OCI-LY7 (cell line): ENCODE results near the gene BOD1L1. TPM values are rescaled to one million over a fixed set of nuclear protein-coding genes. Genes with fewer than 3 reads are reported as not detected.

ENCODE experiments used
- BruUV-seq: library from RNA; stranded (reverse); fragments of 400-500 nt; replicated peaks from 2 replicates; lab custom pipeline; 2021; lab: Mats Ljungman, UMichigan
- CTCF ChIA-PET: fragments of 300-600 bp; sonication (Branson Sonifier 250); formaldehyde crosslinking; loops from one replicate; lab custom pipeline; 2022; ENCODE audit warnings: antibody characterized with exemption; ENCODE audit not compliant: unreplicated experiment; lab: Charles Lee
- POLR2A ChIA-PET: fragments of 300-600 bp; sonication (Branson Sonifier 250); formaldehyde crosslinking; loops from one replicate; lab custom pipeline; 2022; ENCODE audit warnings: antibody characterized with exemption; lab: Charles Lee
- DNase-seq: peaks from one replicate; pipeline ENCODE4 v3.0.0-alpha.2; 2015; ENCODE audit warnings: low spot score
- H2AFZ ChIP-seq: fragments of 200-600 bp; sonication (generic), shearing (Covaris generic); 2 replicates; pipeline ENCODE4 v1.6.1; 2014; ENCODE audit warnings: mild to moderate bottlenecking, antibody characterized with exemption, low read length, moderate library complexity
- H3K27ac ChIP-seq: fragments of 200-600 bp; sonication (generic); 2 replicates; pipeline ENCODE4 v1.5.1; 2014; ENCODE audit warnings: mixed run types, low read depth, mild to moderate bottlenecking, moderate library complexity, low read length, inconsistent platforms; ENCODE audit not compliant: poor library complexity, severe bottlenecking
- H3K36me3 ChIP-seq: fragments of 200-600 bp; sonication (generic); 2 replicates; pipeline ENCODE4 v1.6.1; 2014; ENCODE audit warnings: mild to moderate bottlenecking, antibody characterized with exemption, low read length, moderate library complexity, mixed read lengths; ENCODE audit not compliant: insufficient read depth
- H3K4me1 ChIP-seq: fragments of 200-600 bp; sonication (generic); 2 replicates; pipeline ENCODE4 v1.5.1; 2014; ENCODE audit warnings: mild to moderate bottlenecking, low read length; ENCODE audit not compliant: insufficient read depth, poor library complexity, severe bottlenecking
- H3K4me2 ChIP-seq: fragments of 200-600 bp; sonication (generic); 2 replicates; pipeline ENCODE4 v1.6.1; 2014; ENCODE audit warnings: mild to moderate bottlenecking, low read length
- H3K4me3 ChIP-seq: fragments of 200-600 bp; sonication (generic); 2 replicates; pipeline ENCODE4 v1.5.1; 2014; ENCODE audit warnings: mild to moderate bottlenecking, low read depth, low read length; ENCODE audit not compliant: poor library complexity, severe bottlenecking
- H3K79me2 ChIP-seq: fragments of 200-600 bp; sonication (generic); 2 replicates; pipeline ENCODE4 v1.6.1; 2016; ENCODE audit warnings: low read depth, mild to moderate bottlenecking, low read length, moderate library complexity, mixed read lengths; ENCODE audit not compliant: insufficient read depth
- H3K9me2 ChIP-seq: fragments of 200-600 bp; sonication (generic); 2 replicates; pipeline ENCODE4 v1.6.1; 2016; ENCODE audit warnings: mild to moderate bottlenecking, low read length, mixed read lengths; ENCODE audit not compliant: insufficient read depth
- H3K9me3 ChIP-seq: fragments of 200-600 bp; sonication (generic); 2 replicates; pipeline ENCODE4 v1.6.1; 2014; ENCODE audit warnings: mild to moderate bottlenecking, mixed run types, low read length, mixed read lengths
- H4K20me1 ChIP-seq: fragments of 200-600 bp; sonication (generic); 2 replicates; pipeline ENCODE4 v1.6.1; 2014; ENCODE audit warnings: mild to moderate bottlenecking, antibody characterized with exemption, low read length, moderate library complexity, mixed read lengths; ENCODE audit not compliant: insufficient read depth
- EZH2phosphoT487 ChIP-seq: fragments of 200-600 bp; sonication (generic); IDR thresholded peaks from 2 replicates; pipeline ENCODE4 v1.6.1; 2018; ENCODE audit warnings: low read depth, borderline replicate concordance, mild to moderate bottlenecking, mixed run types, antibody characterized with exemption, low read length, moderate library complexity, mixed read lengths
- intact Hi-C: fragments of 100-400 bp; cut with micrococcal nuclease; formaldehyde crosslinking; loops from one replicate; pipeline ENCODE4 v1.10.0; 2022; ENCODE audit not compliant: unreplicated experiment
- total RNA-seq, 2 experiments: library from RNA; depleted of rRNA in 1 of 2; stranded (reverse); fragments of >200 nt in 1 of 2; shearing (Covaris generic) in 1 of 2; gene quantifications; 2 replicates each; pipeline ENCODE4 v1.2.3, GENCODE V29; 2014 to 2022
- TF ChIP-seq, protein P1 (sequence below): fragments of 200-600 bp; sonication (generic); conservative IDR thresholded peaks from 2 replicates; pipeline ENCODE4 v1.5.1; 2014; ENCODE audit warnings: mild to moderate bottlenecking, antibody characterized with exemption, low read length, moderate library complexity, mixed read lengths

BOD1L1 gene
- total RNA-seq, 2 experiments from 2014 or later = 24.0 to 49.6 TPM

GRCh38 chr4:13673167-13673566 lies 45.6 kb upstream of the BOD1L1 start:
- Histone ChIP-seq H3K4me1 (no peaks in the 10 kb centered on the region), H3K4me2 (no peak overlapping the region), H3K9me3 (no peaks in the 10 kb centered on the region), H3K79me2 (no peaks in the 10 kb centered on the region), H2AFZ (no peak overlapping the region), H3K9me2 (no peaks in the 10 kb centered on the region), H3K36me3 (no peaks in the 10 kb centered on the region), H3K27ac (no peak overlapping the region), H3K4me3 (no peak overlapping the region), H4K20me1 (no peaks in the 10 kb centered on the region)
- no TSS peak for BruUV-seq
- intact Hi-C loops = no loop called here
- DNase-seq = no peak
- no peak for TF ChIP-seq EZH2phosphoT487
- TF ChIP-seq, protein P1, sequence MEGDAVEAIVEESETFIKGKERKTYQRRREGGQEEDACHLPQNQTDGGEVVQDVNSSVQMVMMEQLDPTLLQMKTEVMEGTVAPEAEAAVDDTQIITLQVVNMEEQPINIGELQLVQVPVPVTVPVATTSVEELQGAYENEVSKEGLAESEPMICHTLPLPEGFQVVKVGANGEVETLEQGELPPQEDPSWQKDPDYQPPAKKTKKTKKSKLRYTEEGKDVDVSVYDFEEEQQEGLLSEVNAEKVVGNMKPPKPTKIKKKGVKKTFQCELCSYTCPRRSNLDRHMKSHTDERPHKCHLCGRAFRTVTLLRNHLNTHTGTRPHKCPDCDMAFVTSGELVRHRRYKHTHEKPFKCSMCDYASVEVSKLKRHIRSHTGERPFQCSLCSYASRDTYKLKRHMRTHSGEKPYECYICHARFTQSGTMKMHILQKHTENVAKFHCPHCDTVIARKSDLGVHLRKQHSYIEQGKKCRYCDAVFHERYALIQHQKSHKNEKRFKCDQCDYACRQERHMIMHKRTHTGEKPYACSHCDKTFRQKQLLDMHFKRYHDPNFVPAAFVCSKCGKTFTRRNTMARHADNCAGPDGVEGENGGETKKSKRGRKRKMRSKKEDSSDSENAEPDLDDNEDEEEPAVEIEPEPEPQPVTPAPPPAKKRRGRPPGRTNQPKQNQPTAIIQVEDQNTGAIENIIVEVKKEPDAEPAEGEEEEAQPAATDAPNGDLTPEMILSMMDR = no peak
- POLR2A ChIA-PET = interaction anchor here (0.6 kb wide), 1 partner anchor 193 kb away, joined by 3 read pairs; no protein-coding TSS in a partner anchor
- CTCF ChIA-PET = no interaction called here

DNA sequence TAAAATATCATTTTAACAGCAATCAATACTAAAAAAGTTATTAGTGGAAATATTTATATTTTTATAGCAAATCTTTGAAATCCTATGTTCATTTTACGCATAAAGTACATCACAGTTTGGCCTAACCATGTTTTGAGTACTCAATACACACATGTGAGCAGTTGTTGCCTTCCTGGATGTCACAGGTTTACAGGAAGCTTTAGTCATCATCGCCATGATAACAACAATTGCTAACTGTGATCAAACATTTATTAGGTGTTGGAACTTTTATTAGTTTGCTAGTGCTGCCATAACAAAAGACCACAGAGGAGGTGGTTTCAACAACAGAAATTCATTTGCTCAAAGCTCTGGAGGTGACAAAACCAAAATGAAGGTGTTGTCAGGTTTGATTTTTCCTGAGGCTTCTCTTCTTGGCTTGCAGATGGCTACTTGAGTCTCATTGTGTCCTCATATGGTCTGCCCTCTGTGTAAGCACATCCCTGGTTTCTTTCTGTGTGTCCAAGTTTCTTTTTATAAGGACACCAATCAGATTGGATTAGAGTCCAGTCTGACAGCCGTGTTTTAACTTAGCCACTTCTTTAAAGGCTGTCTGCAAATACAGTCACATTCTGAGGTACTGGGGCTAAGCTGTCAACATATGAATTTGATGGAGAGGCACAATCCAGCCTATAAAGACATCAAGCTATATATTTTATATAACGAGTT lies 43.1 kb upstream of the BOD1L1 start:
- H3K4me1 ChIP-seq = no peaks in the 10 kb centered on the region
- ChIA-PET POLR2A (no interaction called here), CTCF (no interaction called here)
- DNase-seq = no peak
- no peak overlapping the region for H3K4me3 ChIP-seq
- no peaks in the 10 kb centered on the region for H3K9me2 ChIP-seq
- H3K36me3 ChIP-seq = no peaks in the 10 kb centered on the region
- H4K20me1 ChIP-seq = no peaks in the 10 kb centered on the region
- H3K4me2 ChIP-seq = no peak overlapping the region
- no peak overlapping the region for H2AFZ ChIP-seq
- H3K9me3 ChIP-seq = no peaks in the 10 kb centered on the region
- TF ChIP-seq EZH2phosphoT487 = no peak
- BruUV-seq = no TSS peak
- H3K79me2 ChIP-seq = no peaks in the 10 kb centered on the region
- no peak overlapping the region for H3K27ac ChIP-seq
- intact Hi-C loops = no loop called here

DNA sequence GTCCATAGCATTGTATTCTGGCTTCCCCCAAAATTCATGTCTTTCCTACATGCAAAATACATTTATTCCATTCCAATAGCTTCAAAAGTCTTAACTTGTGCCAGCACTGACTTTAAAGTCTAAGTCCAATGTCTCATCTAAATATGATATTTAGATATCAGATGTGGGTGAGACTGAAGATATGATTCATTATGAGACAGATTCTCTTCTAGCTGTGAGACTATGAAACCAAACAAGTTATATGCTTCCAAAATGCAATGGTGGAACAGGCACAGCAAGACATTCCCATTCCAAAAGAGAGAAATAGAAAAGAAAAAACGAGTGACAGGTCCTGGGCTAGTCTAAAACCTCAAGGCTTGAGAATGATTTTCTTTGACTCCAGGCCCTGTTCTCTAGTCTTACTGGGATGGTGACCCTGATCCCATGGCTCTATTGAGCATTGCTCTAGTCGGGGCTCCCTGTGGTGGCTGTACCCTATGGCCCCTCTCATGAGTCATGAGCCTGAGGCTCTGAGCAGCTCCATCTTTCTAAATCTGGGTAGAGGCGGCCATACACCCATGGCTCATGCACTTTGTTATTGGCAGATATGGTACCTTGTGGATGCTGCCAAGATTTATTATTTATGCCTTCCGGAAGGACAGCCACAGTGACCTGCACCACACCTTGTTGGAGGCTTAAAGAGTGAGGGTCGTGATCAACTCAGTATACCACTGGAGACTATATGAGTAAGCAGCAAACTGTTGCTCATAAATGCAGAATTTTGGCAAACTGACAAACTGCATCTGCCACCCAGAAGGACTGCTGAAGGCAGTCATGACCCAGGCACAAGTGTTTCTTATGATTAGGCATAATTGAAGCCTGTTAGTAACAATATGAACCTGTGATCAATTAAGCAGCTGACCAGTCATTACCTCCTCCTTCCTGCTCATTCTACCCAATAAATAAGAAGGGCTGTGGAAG lies 38.5 kb upstream of the BOD1L1 start:
- CTCF ChIA-PET = no interaction called here
- Histone ChIP-seq H3K9me2 (no peaks in the 10 kb centered on the region), H3K4me3 (no peak overlapping the region), H2AFZ (no peak overlapping the region), H3K4me2 (no peak overlapping the region), H3K36me3 (no peaks in the 10 kb centered on the region), H3K9me3 (no peaks in the 10 kb centered on the region), H3K27ac (no peak overlapping the region), H3K4me1 (no peaks in the 10 kb centered on the region), H3K79me2 (no peaks in the 10 kb centered on the region), H4K20me1 (no peaks in the 10 kb centered on the region)
- intact Hi-C loops = no loop called here
- TF ChIP-seq EZH2phosphoT487 = no peak
- TF ChIP-seq, protein P1 = no peak
- DNase-seq = no peak
- no TSS peak for BruUV-seq
- POLR2A ChIA-PET = no interaction called here
